H1 (cell line): ENCODE results near the gene KRTDAP. TPM values are rescaled to one million over a fixed set of nuclear protein-coding genes. Genes with fewer than 3 reads are reported as not detected.

ENCODE experiments used
- CTCF ChIA-PET: fragments of 300-600 bp; sonication (Branson Sonifier 250); formaldehyde crosslinking; loops from one replicate; lab custom pipeline; 2021; ENCODE audit not compliant: partially characterized antibody; lab: Charles Lee
- POLR2A ChIA-PET: fragments of 300-600 bp; sonication (Branson Sonifier 250); formaldehyde crosslinking; loops from one replicate; lab custom pipeline; 2021; ENCODE audit warnings: inconsistent platforms; ENCODE audit not compliant: partially characterized antibody; lab: Charles Lee
- DNase-seq, 2 experiments: peaks; one replicate each; pipeline versions ENCODE4 v3.0.0 to v3.0.0-alpha.2; 2010 to 2022; ENCODE audit warnings: low spot score in 2 of 2, low read depth in 1 of 2, mixed read lengths in 1 of 2
- FAIRE-seq: peaks from 2 replicates; lab custom pipeline; 2011; peaks lifted over from hg19 to GRCh38; lab: Jason Lieb, UNC
- H2AFZ ChIP-seq: 2 replicates; pipeline ENCODE4 v1.8.1; 2012; ENCODE audit warnings: low read length, inconsistent platforms
- H2AK5ac ChIP-seq: 2 replicates; pipeline ENCODE4 v1.6.1; 2013; ENCODE audit warnings: low read depth, low read length
- H2BK120ac ChIP-seq: replicated peaks from 2 replicates; pipeline ENCODE3; 2013; ENCODE audit warnings: low read depth, low read length, inconsistent platforms
- H2BK12ac ChIP-seq: 2 replicates; pipeline ENCODE4 v1.6.1; 2013; ENCODE audit warnings: low read depth, low read length
- H2BK15ac ChIP-seq: 2 replicates; pipeline ENCODE4 v1.6.1; 2013; ENCODE audit warnings: low read length
- H2BK20ac ChIP-seq: 2 replicates; pipeline ENCODE4 v1.6.1; 2013; ENCODE audit warnings: low read length
- H2BK5ac ChIP-seq: 2 replicates; pipeline ENCODE4 v1.6.1; 2013; ENCODE audit warnings: low read depth, low read length
- H3K14ac ChIP-seq: 2 replicates; pipeline ENCODE4 v1.6.1; 2013; ENCODE audit warnings: inconsistent platforms; ENCODE audit not compliant: insufficient read length
- H3K18ac ChIP-seq: 2 replicates; pipeline ENCODE4 v1.6.1; 2013; ENCODE audit warnings: low read length; ENCODE audit errors: extremely low read depth
- H3K23ac ChIP-seq: 2 replicates; pipeline ENCODE4 v1.6.1; 2013; ENCODE audit warnings: inconsistent platforms; ENCODE audit not compliant: insufficient read length
- H3K23me2 ChIP-seq: 2 replicates; pipeline ENCODE4 v1.6.1; 2013; ENCODE audit warnings: low read depth, low read length
- H3K27ac ChIP-seq: 2 replicates; pipeline ENCODE4 v1.6.1; 2011; ENCODE audit warnings: low read depth, low read length, inconsistent platforms
- H3K27me3 ChIP-seq, 4 experiments: replicated peaks in 1 of 4; 1 replicate in 1 of 4; 2 replicates in 3 of 4; pipeline versions ENCODE4 v1.6.1 to v1.8.1; 2011 to 2013; ENCODE audit warnings: low read length in 3 of 4, mild to moderate bottlenecking in 3 of 4, inconsistent platforms in 2 of 4, mixed read lengths in 2 of 4, moderate library complexity in 1 of 4; ENCODE audit not compliant: control insufficient read depth in 3 of 4, insufficient read depth in 3 of 4; ENCODE audit errors: extremely low read depth in 1 of 4
- H3K36me3 ChIP-seq, 4 experiments: 2 replicates each; pipeline versions ENCODE4 v1.6.1 to v1.8.1; 2011 to 2013; ENCODE audit warnings: mild to moderate bottlenecking in 4 of 4, low read length in 3 of 4, moderate library complexity in 2 of 4, control low read depth in 1 of 4, inconsistent platforms in 1 of 4; ENCODE audit not compliant: insufficient read depth in 4 of 4, control insufficient read depth in 2 of 4
- H3K4ac ChIP-seq: replicated peaks from 2 replicates; pipeline ENCODE3; 2013; ENCODE audit warnings: low read length, low read depth, mixed read lengths, inconsistent platforms; ENCODE audit not compliant: insufficient read length
- H3K4me1 ChIP-seq, 4 experiments: replicated peaks in 1 of 4; 1 replicate in 1 of 4; 2 replicates in 3 of 4; pipeline versions ENCODE4 v1.6.1 to v1.8.1; 2011 to 2013; ENCODE audit warnings: low read length in 3 of 4, inconsistent platforms in 2 of 4, mixed read lengths in 1 of 4; ENCODE audit not compliant: insufficient read depth in 4 of 4, control insufficient read depth in 3 of 4
- H3K4me2 ChIP-seq, 2 experiments: 2 replicates each; pipeline versions ENCODE4 v1.6.1 to v1.8.1; 2011 to 2013; ENCODE audit warnings: low read depth in 2 of 2, low read length in 2 of 2, control low read depth in 1 of 2, inconsistent platforms in 1 of 2, mild to moderate bottlenecking in 1 of 2; ENCODE audit not compliant: insufficient read depth in 1 of 2
- H3K4me3 ChIP-seq, 4 experiments: fragments of 200-600, 300-600 bp in 1 of 4; sonication (generic), shearing (Covaris generic), sonication (Bioruptor Twin) in 1 of 4; 2 replicates each; pipeline versions ENCODE4 v1.5.1 to v1.8.1; 2011 to 2016; ENCODE audit warnings: low read length in 4 of 4, low read depth in 3 of 4, control low read depth in 2 of 4, inconsistent platforms in 2 of 4, mild to moderate bottlenecking in 2 of 4, mixed read lengths in 1 of 4, moderate library complexity in 1 of 4; ENCODE audit not compliant: insufficient read depth in 2 of 4; ENCODE audit errors: extremely low read depth in 1 of 4
- H3K56ac ChIP-seq: replicated peaks from 2 replicates; pipeline ENCODE3; 2013; ENCODE audit warnings: low read depth, mild to moderate bottlenecking, mixed read lengths, low read length, inconsistent platforms; ENCODE audit not compliant: insufficient read length
- H3K79me1 ChIP-seq: 2 replicates; pipeline ENCODE4 v1.6.1; 2013; ENCODE audit warnings: low read depth, low read length, control low read depth
- H3K79me2 ChIP-seq, 2 experiments: 2 replicates each; pipeline versions ENCODE4 v1.6.1 to v1.8.1; 2012 to 2013; ENCODE audit warnings: low read length in 2 of 2, mild to moderate bottlenecking in 2 of 2, inconsistent platforms in 1 of 2; ENCODE audit not compliant: insufficient read depth in 2 of 2, control insufficient read depth in 1 of 2
- H3K9ac ChIP-seq, 4 experiments: replicated peaks in 1 of 4; 1 replicate in 1 of 4; 2 replicates in 3 of 4; pipeline versions ENCODE4 v1.6.1 to v1.8.1; 2011 to 2013; ENCODE audit warnings: low read depth in 3 of 4, low read length in 3 of 4, control low read depth in 2 of 4, mild to moderate bottlenecking in 2 of 4, moderate library complexity in 2 of 4, inconsistent platforms in 1 of 4; ENCODE audit errors: extremely low read depth in 1 of 4
- H3K9me3 ChIP-seq, 2 experiments: 2 replicates each; pipeline versions ENCODE4 v1.6.1 to v1.8.1; 2012 to 2013; ENCODE audit warnings: mild to moderate bottlenecking in 2 of 2, moderate library complexity in 2 of 2, control low read depth in 1 of 2, inconsistent platforms in 1 of 2, low read depth in 1 of 2, low read length in 1 of 2, mixed read lengths in 1 of 2; ENCODE audit not compliant: insufficient read depth in 2 of 2
- H4K20me1 ChIP-seq, 2 experiments: replicated peaks in 1 of 2; 2 replicates each; pipeline versions ENCODE3 to v1.8.1; 2011 to 2013; ENCODE audit warnings: inconsistent platforms in 2 of 2, low read length in 2 of 2, mild to moderate bottlenecking in 1 of 2; ENCODE audit not compliant: insufficient read depth in 2 of 2, control insufficient read depth in 1 of 2
- H4K5ac ChIP-seq: 2 replicates; pipeline ENCODE4 v1.6.1; 2013; ENCODE audit warnings: low read length, low read depth, mixed read lengths, inconsistent platforms; ENCODE audit not compliant: insufficient read length
- H4K8ac ChIP-seq: 2 replicates; pipeline ENCODE4 v1.8.0; 2013; ENCODE audit warnings: mild to moderate bottlenecking, moderate library complexity, low read length, inconsistent platforms; ENCODE audit not compliant: insufficient read depth; ENCODE audit errors: extremely low read depth
- H4K91ac ChIP-seq: replicated peaks from 2 replicates; pipeline ENCODE3; 2013; ENCODE audit warnings: low read length, mixed read lengths, inconsistent platforms; ENCODE audit not compliant: insufficient read length
- BACH1 ChIP-seq: IDR thresholded peaks from 2 replicates; pipeline ENCODE4 v1.6.1; 2012; ENCODE audit warnings: low read length, improper control_type of control experiment
- HDAC6 ChIP-seq: IDR thresholded peaks from one replicate; pipeline ENCODE4 v1.7.1; 2012; ENCODE audit warnings: low read depth, mild to moderate bottlenecking, inconsistent platforms, low read length, moderate library complexity
- KDM5A ChIP-seq: fragments of 200-600 bp; IDR thresholded peaks from 2 replicates; pipeline ENCODE4 v1.7.1; 2012; ENCODE audit warnings: mild to moderate bottlenecking, low read length, inconsistent platforms, mixed read lengths
- POLR2AphosphoS5 ChIP-seq: IDR thresholded peaks from 2 replicates; pipeline ENCODE4 v1.6.1; 2011; ENCODE audit warnings: low read depth, low read length
- SIN3A ChIP-seq, 2 experiments: IDR thresholded peaks in 1 of 2; conservative IDR thresholded peaks in 1 of 2; 2 replicates each; pipeline ENCODE4 v1.6.1; 2011 to 2012; ENCODE audit warnings: low read length in 2 of 2, improper control_type of control experiment in 1 of 2, low read depth in 1 of 2, mild to moderate bottlenecking in 1 of 2
- SRF ChIP-seq: IDR thresholded peaks from 2 replicates; pipeline ENCODE4 v1.6.1; 2011; ENCODE audit warnings: mild to moderate bottlenecking, low read depth, low read length, moderate library complexity
- TCF12 ChIP-seq: IDR thresholded peaks from 2 replicates; pipeline ENCODE4 v1.6.1; 2011; ENCODE audit warnings: low read depth, mild to moderate bottlenecking, low read length
- TEAD4 ChIP-seq: IDR thresholded peaks from 2 replicates; pipeline ENCODE4 v1.6.1; 2012; ENCODE audit warnings: low read depth, low read length, inconsistent platforms, mixed read lengths
- ZNF274 ChIP-seq: IDR thresholded peaks from 2 replicates; pipeline ENCODE4 v1.7.0; 2012; ENCODE audit warnings: low read length, borderline replicate concordance; ENCODE audit errors: extremely low read depth
- WGBS, 2 experiments: shearing (Covaris generic) in 1 of 2; methylation state at CpG; one replicate each; pipeline versions ENCODE4 v1.1.6 to v1.1.7; 2013 to 2015; ENCODE audit warnings: low lambda C conversion rate in 2 of 2, mixed read lengths in 2 of 2, inconsistent platforms in 1 of 2, low coverage in 1 of 2, missing lambda C conversion rate in 1 of 2; ENCODE audit not compliant: insufficient replicate concordance in 2 of 2, insufficient coverage in 1 of 2, insufficient read length in 1 of 2; ENCODE audit errors: extremely low coverage in 1 of 2, missing lambda C conversion rate in 1 of 2; 5-methylcytosine and 5-hydroxymethylcytosine counted together
- polyA plus RNA-seq, 7 experiments: library from polyadenylated mRNA; depleted of rRNA in 3 of 7; stranded (reverse) in 5 of 7; unstranded in 2 of 7; fragments of >200 nt in 5 of 7; fragments of 200-250 nt in 2 of 7; gene quantifications; 1 replicate in 5 of 7; 2 replicates in 1 of 7; 4 replicates in 1 of 7; pipeline versions ENCODE4 v1.2.1 to v1.2.3, GENCODE V29; 2011 to 2013; ENCODE audit warnings: missing spikeins in 2 of 7, mixed read lengths in 2 of 7
- total RNA-seq: library from RNA; stranded (reverse); fragmentation: NEBNext Ultra II Directional; extraction: Animal tissue kit (Norgen Biotek cat#: 25700); gene quantifications from 2 replicates; pipeline ENCODE4 v1.2.1, GENCODE V29; 2021
- TF ChIP-seq, protein P1 (sequence below): IDR thresholded peaks from 2 replicates; pipeline ENCODE4 v1.6.1; 2012; ENCODE audit warnings: inconsistent platforms

KRTDAP gene
- total and polyA plus RNA-seq, 2 of the 8 experiments (the other 6 are each of a cell fraction or from before 2014, with no cell fraction given), result 0.69 to 0.88 TPM

DNA sequence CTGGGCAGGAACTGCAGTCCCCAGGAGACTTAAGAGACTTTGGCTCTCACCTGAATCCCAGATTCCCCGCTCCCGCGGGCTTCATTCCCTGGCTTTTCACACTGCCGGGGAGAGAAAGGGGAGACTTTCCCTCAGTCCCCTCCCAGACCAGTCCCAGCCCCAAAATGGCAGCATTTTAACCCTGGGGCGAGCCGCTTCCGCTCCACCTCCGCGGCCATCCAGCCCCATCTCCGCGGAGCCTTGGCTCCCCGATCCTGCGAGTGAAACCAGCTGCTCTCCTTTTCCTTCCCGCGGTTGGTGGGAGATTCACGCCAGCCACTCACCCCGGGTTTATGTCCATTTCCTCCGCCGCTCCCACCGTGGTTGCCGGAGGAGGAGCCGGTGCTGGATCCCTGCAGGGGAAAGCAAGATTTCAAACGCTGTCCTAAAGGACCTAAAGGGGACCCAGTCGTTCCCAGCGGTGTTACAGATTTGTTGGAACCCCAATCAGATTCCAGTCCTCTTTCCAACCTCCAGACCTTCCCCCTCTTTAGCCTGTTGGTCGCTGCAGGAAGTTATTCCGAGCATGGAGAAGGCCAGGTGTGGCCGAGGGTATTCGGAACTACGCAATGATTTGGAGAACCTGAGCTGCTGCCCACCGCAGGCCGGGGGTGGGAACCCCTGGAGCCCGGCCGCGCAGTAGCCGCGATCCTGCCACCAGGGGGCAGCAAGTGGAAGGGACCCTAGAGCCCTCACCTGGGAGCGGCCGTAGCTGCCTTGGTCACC, 19.8 kb upstream of the KRTDAP start:
- Histone ChIP-seq H2AK5ac (no peak overlapping the region), H4K91ac (peak overlapping the region; percentile 63), H3K23me2 (peaks cover 14% of the 10 kb centered on the region), H3K36me3 (peaks cover 11 to 30% (median 17%) of the 10 kb centered on the region in 4 experiments), H2BK20ac (no peak overlapping the region), H3K4ac (peak overlapping the region; percentile 87), H3K4me2 (peak overlapping the region; percentile 84 to 86), H3K4me3 (peak overlapping the region; percentile 77 to 99 (median 93)), H3K79me1 (peaks cover 2% of the 10 kb centered on the region; the same call in 1 of the 2 replicates), H3K4me1 (peaks cover 0 to 25% (median 21%) of the 10 kb centered on the region in 4 experiments; a peak in 6 of 7 replicates), H4K5ac (peak overlapping the region; percentile 89), H2BK120ac (no peak overlapping the region), H3K27ac (peak overlapping the region; percentile 92), H4K8ac (peak overlapping the region; percentile 98; the same call in 1 of the 2 replicates), H2BK15ac (no peak overlapping the region; the same call in 1 of the 2 replicates), H2BK5ac (peak overlapping the region; percentile 94), H3K9me3 (no peaks in the 10 kb centered on the region), H3K27me3 (peaks cover 0 to 11% (median 6%) of the 10 kb centered on the region in 4 experiments; a peak in 3 of 7 replicates), H3K23ac (no peak overlapping the region), H3K18ac (peak overlapping the region; percentile 89), H3K9ac (peak overlapping the region; percentile 64 to 95 (median 93)), H3K14ac (no peak overlapping the region), H3K56ac (peak overlapping the region; percentile 70), H2AFZ (peak overlapping the region; percentile 75; the same call in 1 of the 2 replicates), H4K20me1 (peaks cover 0 to 3% of the 10 kb centered on the region in 2 experiments), H3K79me2 (peaks cover 0 to 34% of the 10 kb centered on the region in 2 experiments; a peak in 2 of 4 replicates), H2BK12ac (peak overlapping the region; percentile 87; the same call in 1 of the 2 replicates)
- DNase-seq (peak; percentile 78 to 98), FAIRE-seq (peak; percentile 68)
- CTCF ChIA-PET, result interaction anchor here (0.6 to 3.7 kb wide), 31 partner anchors 10 to 205 kb away, joined by 3 to 28 read pairs (median 5); partner anchors contain the start of gene PMIS2
- POLR2A ChIA-PET, result interaction anchor here (0.6 to 7.4 kb wide), 64 partner anchors 8 to 1628 kb away, joined by 3 to 110 read pairs (median 4); partner anchors contain the start of genes COX6B1, GAPDHS, HAUS5 and SBSN
- 3% methylated on average over 39 of the region's 39 CpGs; no CpG with 5 or more reads in 1 of the 2 experiments for WGBS, 2 experiments
- TF ChIP-seq TEAD4, result peak; percentile 99
- TF ChIP-seq SRF, result 0 out of 2 replicates have a peak, but pooled peaks have one; percentile 5
- TF ChIP-seq SIN3A (conservative IDR thresholded peaks at IDR 0.05 in 1 of 2, IDR thresholded peaks at IDR 0.05 in 1 of 2; ENCODE audit: low read depth in 1 of 2, low read length in 2 of 2), result peak in 1 of 2 experiments; percentile 67; a peak in 1 of 4 replicates
- no peak for TF ChIP-seq KDM5A
- no peak for TF ChIP-seq HDAC6
- peak; percentile 95 for TF ChIP-seq POLR2AphosphoS5
- 0 out of 2 replicates have a peak, but pooled peaks have one; percentile 24 for TF ChIP-seq BACH1
- 0 out of 2 replicates have a peak, but pooled peaks have one; percentile 63 for TF ChIP-seq TCF12
- TF ChIP-seq, protein P1, sequence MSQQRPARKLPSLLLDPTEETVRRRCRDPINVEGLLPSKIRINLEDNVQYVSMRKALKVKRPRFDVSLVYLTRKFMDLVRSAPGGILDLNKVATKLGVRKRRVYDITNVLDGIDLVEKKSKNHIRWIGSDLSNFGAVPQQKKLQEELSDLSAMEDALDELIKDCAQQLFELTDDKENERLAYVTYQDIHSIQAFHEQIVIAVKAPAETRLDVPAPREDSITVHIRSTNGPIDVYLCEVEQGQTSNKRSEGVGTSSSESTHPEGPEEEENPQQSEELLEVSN, result no peak
- TF ChIP-seq ZNF274, result no peak
